A673 (cell line): ENCODE results near the gene WDR75. TPM values are rescaled to one million over a fixed set of nuclear protein-coding genes. Genes with fewer than 3 reads are reported as not detected.

Experiments
- BruUV-seq: library from RNA; stranded (reverse); fragments of 400-500 nt; replicated peaks from 2 replicates; lab custom pipeline; 2021; lab: Mats Ljungman, UMichigan
- CTCF ChIA-PET: fragments of 300-600 bp; sonication (Branson Sonifier 250); formaldehyde crosslinking; loops from one replicate; lab custom pipeline; 2022; ENCODE audit warnings: antibody characterized with exemption; lab: Charles Lee
- POLR2A ChIA-PET: fragments of 300-600 bp; sonication (Branson Sonifier 250); formaldehyde crosslinking; loops from one replicate; lab custom pipeline; 2022; ENCODE audit warnings: antibody characterized with exemption; ENCODE audit not compliant: low non-redundant PET; lab: Charles Lee
- DNase-seq: peaks from one replicate; pipeline ENCODE4 v3.0.0-alpha.2; 2015; ENCODE audit warnings: low spot score
- H3K27ac ChIP-seq: fragments of 200-600 bp; sonication (generic); 2 replicates; pipeline ENCODE4 v1.5.1; 2016; ENCODE audit warnings: mixed run types, low read depth, mild to moderate bottlenecking, mixed read lengths, antibody characterized with exemption, low read length; ENCODE audit not compliant: poor library complexity, severe bottlenecking
- H3K27me3 ChIP-seq: fragments of 200-600 bp; sonication (generic); replicated peaks from 2 replicates; pipeline ENCODE4 v1.6.1; 2017; ENCODE audit warnings: mixed run types, low read depth, mild to moderate bottlenecking, mixed read lengths, antibody characterized with exemption, low read length; ENCODE audit not compliant: insufficient read depth, poor library complexity
- H3K36me3 ChIP-seq: fragments of 200-600 bp; sonication (generic); 2 replicates; pipeline ENCODE4 v1.6.1; 2016; ENCODE audit warnings: mixed run types, mild to moderate bottlenecking, mixed read lengths, antibody characterized with exemption, low read length; ENCODE audit not compliant: insufficient read depth, poor library complexity, severe bottlenecking
- H3K4me1 ChIP-seq: fragments of 200-600 bp; sonication (generic); 2 replicates; pipeline ENCODE4 v1.6.1; 2017; ENCODE audit warnings: mixed run types, mild to moderate bottlenecking, mixed read lengths, antibody characterized with exemption, low read length; ENCODE audit not compliant: insufficient read depth, poor library complexity, severe bottlenecking
- H3K4me3 ChIP-seq: fragments of 200-600 bp; sonication (generic); 2 replicates; pipeline ENCODE4 v1.5.1; 2016; ENCODE audit warnings: low read depth, mixed run types, mild to moderate bottlenecking, mixed read lengths, low read length; ENCODE audit not compliant: poor library complexity, severe bottlenecking
- H3K9me3 ChIP-seq: fragments of 200-600 bp; sonication (generic); 2 replicates; pipeline ENCODE4 v1.6.1; 2016; ENCODE audit warnings: mixed run types, low read depth, mild to moderate bottlenecking, mixed read lengths, antibody characterized with exemption, low read length; ENCODE audit not compliant: poor library complexity, severe bottlenecking
- CTCF ChIP-seq: fragments of 300-800, 200-600 bp; sonication (generic); conservative IDR thresholded peaks from 2 replicates; pipeline ENCODE4 v1.5.1; 2017; ENCODE audit warnings: low read depth, mild to moderate bottlenecking, antibody characterized with exemption, low read length, moderate library complexity, mixed read lengths
- EZH2 ChIP-seq: fragments of 200-600 bp; sonication (generic); IDR thresholded peaks from 2 replicates; pipeline ENCODE4 v1.6.1; 2017; ENCODE audit warnings: borderline replicate concordance, low read depth, mild to moderate bottlenecking, mixed read lengths, antibody characterized with exemption, low read length; ENCODE audit not compliant: poor library complexity, severe bottlenecking
- intact Hi-C: fragments of 100-400 bp; cut with micrococcal nuclease; formaldehyde crosslinking; loops from one replicate; pipeline ENCODE4 v1.10.0; 2022; ENCODE audit not compliant: unreplicated experiment
- total RNA-seq: library from RNA; stranded (reverse); gene quantifications from 2 replicates; pipeline ENCODE4 v1.2.3, GENCODE V29; 2021

WDR75 gene
- total RNA-seq, 1 experiment from 2014 or later: 69.6 TPM

- peaks cover 28% of the 10 kb centered on the region for H3K4me1 ChIP-seq
- no peaks in the 10 kb centered on the region for H3K36me3 ChIP-seq
- no peak overlapping the region for H3K4me3 ChIP-seq
- no peak for TF ChIP-seq CTCF
- no peak for TF ChIP-seq EZH2
- H3K9me3 ChIP-seq: no peaks in the 10 kb centered on the region
- H3K27me3 ChIP-seq: no peaks in the 10 kb centered on the region
- ChIA-PET CTCF (interaction anchor here (0.7 kb wide), 1 partner anchor 233 kb away, joined by 4 read pairs; no protein-coding TSS in a partner anchor), POLR2A (no interaction called here)
- DNase-seq: peak; percentile 53
- BruUV-seq: no TSS peak
- H3K27ac ChIP-seq: no peak overlapping the region
- intact Hi-C loops: loop anchor here (1.0 to 10.0 kb wide), 7 partner anchors 125 to 1830 kb away; no protein-coding TSS in a partner anchor
These were observed 29.4 kb upstream of the WDR75 start for GRCh38 chr2:189411860-189412259.

- no peaks in the 10 kb centered on the region for H3K9me3 ChIP-seq
- H3K27me3 ChIP-seq: no peaks in the 10 kb centered on the region
- H3K4me3 ChIP-seq: no peak overlapping the region
- H3K27ac ChIP-seq: no peak overlapping the region
- peak; percentile 84 for TF ChIP-seq CTCF
- TF ChIP-seq EZH2: no peak
- no peaks in the 10 kb centered on the region for H3K36me3 ChIP-seq
- ChIA-PET CTCF (interaction anchor here (0.6 kb wide), 1 partner anchor 22 kb away, joined by 3 read pairs; no protein-coding TSS in a partner anchor), POLR2A (no interaction called here)
- intact Hi-C loops: loop anchor here (1.0 to 10.0 kb wide), 6 partner anchors 125 to 1830 kb away; no protein-coding TSS in a partner anchor
- peak; percentile 66 for DNase-seq
- no TSS peak for BruUV-seq
- peaks cover 22% of the 10 kb centered on the region for H3K4me1 ChIP-seq
These were observed 28.8 kb upstream of the WDR75 start for GRCh38 chr2:189412330-189412953.

- no peak for DNase-seq
- H3K27ac ChIP-seq: no peak overlapping the region
- no peaks in the 10 kb centered on the region for H3K27me3 ChIP-seq
- ChIA-PET CTCF (no interaction called here), POLR2A (interaction anchor here (0.7 kb wide), 1 partner anchor 258 kb away, joined by 3 read pairs; no protein-coding TSS in a partner anchor)
- intact Hi-C loops: loop anchor here (2.0 to 10.0 kb wide), 4 partner anchors 126 to 1831 kb away; no protein-coding TSS in a partner anchor
- peaks cover 14% of the 10 kb centered on the region for H3K4me1 ChIP-seq
- no peaks in the 10 kb centered on the region for H3K9me3 ChIP-seq
- TF ChIP-seq EZH2 (no peak), CTCF (no peak)
- no peak overlapping the region for H3K4me3 ChIP-seq
- H3K36me3 ChIP-seq: no peaks in the 10 kb centered on the region
- no TSS peak for BruUV-seq
These were observed 28.0 kb upstream of the WDR75 start for GRCh38 chr2:189413249-189413648.
